Activated gamma-delta T cell (primary cell): Measurements from ENCODE around the gene PATE3.

Source experiments
- DNase-seq: peaks from one replicate; lab custom pipeline; 2025; lab: John Stamatoyannopoulos, UW
- total RNA-seq, 2 donors: gene quantifications; one replicate each; lab custom pipeline; 2026; lab: John Stamatoyannopoulos, UW

Gene PATE3
- total RNA-seq, result 0 reads per million in 2 donors

- no peak for DNase-seq
Measured at GRCh38 chr11:125787827-125788226, at the start of gene PATE3. PATE3 (plus strand) TSS chr11:125788127; CDS start chr11:125788152, 25 bp downstream.

DNA sequence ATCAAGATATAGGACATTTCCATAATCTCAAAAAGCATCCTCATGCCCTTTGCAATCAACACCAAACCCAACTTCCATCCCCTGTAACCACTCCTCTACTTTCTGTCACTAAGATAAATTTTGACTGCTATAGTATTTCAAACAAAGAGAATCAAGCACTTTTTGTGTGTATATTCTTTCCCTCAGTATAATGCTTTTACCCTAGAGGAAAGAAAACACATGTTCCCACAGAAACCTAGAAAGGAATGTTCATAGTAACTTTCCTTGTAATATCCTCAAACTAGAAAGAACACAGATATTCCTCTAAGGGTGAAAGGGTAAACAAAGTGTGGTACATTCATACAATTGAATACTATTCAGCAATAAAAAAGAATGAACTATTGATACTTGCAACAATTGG is 47.3 kb upstream of the PATE3 start:
- no peak for DNase-seq

DNA sequence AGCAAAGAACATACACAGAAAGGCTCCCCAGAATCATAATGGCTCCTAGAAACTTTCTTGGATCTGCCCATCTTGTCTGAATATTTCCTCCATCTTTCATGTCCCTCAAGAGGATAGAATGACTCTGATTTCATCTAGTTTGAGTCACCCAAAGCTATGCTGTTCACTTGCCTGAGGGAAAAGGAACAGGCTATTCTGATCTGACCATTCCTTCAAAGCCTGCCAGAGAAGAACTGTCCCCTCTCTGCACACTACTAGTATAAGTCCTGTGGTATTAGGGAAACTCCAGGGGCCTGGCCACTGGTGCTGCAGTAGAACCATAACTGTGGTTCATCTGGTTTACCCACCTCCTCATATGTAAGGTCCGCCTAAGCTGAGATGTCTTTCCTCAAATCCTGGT is 44.2 kb upstream of the PATE3 start:
- no peak for DNase-seq

DNA sequence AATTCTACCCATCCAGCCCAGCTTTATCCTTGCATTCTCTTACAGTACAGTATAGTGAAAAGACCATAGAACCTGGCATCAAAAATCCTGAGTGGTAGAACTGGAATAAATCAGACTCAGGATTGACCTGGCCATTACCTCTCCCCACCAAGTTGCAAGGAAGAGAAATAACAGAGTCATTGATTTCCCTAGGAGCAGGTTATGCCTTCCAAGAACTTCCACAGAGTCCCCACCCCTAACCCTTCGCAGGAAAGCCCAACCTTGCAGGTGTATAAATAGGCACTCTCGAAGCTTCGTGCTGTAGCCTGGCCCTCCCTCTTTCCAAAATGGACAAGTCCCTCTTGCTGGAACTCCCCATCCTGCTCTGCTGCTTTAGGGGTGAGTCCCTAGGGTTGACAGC is 41.9 kb upstream of the PATE3 start, which contains the start of gene PATE1:
Gene PATE1, plus strand, starts transcription at position 301 of the 400 bp plus-strand sequence. Its CDS starts 26 bp downstream, at position 327.
- DNase-seq, result no peak

- no peak for DNase-seq
Measured at GRCh38 chr11:125750629-125751028, 37.3 kb upstream of the PATE3 start.

GRCh38 chr11:125756050-125756449 is 31.9 kb upstream of the PATE3 start:
- no peak for DNase-seq

GRCh38 chr11:125762445-125762844 is 25.5 kb upstream of the PATE3 start:
- DNase-seq, result no peak

DNA sequence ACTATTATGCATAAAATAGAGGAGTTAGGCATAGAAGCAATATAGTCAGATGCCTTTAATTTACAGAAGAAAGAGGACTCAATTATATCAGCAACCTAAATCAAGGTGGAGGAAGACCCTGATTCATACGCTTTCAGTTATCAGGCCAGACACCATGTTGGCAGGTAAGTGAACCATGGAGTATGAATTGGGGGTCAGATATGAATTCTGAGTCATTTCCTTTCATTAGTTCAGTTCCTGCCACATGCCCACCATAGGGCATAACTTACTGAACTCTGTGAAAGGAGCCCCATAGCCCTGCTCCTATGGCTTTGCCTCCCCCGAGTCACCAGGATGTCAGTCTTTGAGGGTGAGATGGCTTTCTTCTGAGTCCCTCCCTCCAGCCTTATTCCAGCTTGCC is 24.4 kb upstream of the PATE3 start:
- no peak for DNase-seq

DNA sequence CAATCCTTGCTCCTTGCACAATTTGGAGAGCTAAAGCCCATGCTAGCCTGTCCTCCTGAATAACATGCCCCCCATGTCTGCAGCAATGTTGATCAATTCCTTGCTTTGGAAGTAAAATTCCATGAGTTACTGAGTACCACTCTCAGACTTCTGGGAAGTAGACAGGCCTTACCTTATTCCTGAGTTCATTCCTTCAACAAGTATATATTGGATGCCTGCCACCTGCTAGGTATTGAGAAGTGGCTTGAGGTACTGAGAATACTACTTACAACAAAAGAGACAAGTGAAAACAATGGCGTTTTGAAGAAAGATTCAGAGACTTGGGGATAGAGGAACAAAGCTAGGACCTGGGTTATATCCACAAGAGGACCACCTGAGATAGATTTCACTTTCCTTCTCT is 21.7 kb upstream of the PATE3 start:
- no peak for DNase-seq

DNA sequence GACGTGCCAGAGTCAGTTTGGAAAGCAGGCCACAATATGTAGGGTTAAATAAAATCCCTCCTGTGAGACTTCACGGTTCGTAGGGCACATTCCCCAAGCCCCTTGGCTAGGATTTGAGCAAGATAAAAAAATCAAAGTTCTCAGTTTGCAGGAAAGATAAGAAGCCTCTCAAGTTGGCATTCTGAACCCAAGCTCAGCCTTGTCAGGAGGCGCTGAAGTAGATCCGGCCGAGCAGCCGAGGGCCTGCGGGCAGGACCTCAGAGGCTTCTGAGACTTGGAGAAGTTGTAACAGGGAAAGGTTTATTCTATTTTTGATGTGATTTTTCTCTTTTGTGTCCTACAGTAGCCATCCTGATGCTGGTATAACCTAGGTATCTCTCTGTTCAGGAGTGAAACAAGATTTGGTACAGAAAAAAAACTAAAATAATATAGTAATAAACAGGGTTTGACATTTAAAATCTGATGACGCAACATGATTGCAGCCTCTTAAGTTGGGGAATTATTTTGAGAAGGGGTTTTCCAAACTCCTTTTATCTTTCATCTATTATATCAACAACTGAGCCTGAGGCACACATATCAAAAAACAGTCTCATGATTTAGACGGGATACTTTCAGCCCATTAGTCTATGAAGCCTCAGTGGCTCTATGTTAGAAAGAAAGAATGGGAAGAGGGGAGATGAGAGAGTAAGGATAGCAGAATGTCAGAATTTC is 19.4 kb upstream of the PATE3 start:
- no peak for DNase-seq

DNA sequence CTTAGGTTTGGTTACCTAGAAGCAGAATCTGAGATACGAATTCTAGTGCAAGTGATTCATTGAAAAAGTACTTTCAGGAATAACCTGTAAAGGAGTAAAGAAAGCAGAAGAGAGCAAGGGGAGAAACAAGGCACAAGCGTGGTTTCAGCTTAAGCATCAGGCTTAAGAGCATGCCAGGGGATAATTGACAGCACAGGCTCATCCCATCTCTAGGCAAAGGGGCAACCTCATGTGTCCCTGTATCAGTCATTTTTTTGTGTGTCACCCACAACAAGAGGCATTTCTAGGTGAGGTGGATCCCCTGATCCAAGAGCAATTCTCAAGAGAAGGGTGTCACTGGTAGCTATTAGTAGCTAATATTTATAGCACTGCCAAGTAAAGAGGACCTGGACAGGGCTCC is 17.3 kb upstream of the PATE3 start:
- DNase-seq, result no peak

GRCh38 chr11:125772834-125773505 is 15.0 kb upstream of the PATE3 start:
- DNase-seq, result no peak

- no peak for DNase-seq
Measured at GRCh38 chr11:125773516-125773915, 14.4 kb upstream of the PATE3 start.

DNA sequence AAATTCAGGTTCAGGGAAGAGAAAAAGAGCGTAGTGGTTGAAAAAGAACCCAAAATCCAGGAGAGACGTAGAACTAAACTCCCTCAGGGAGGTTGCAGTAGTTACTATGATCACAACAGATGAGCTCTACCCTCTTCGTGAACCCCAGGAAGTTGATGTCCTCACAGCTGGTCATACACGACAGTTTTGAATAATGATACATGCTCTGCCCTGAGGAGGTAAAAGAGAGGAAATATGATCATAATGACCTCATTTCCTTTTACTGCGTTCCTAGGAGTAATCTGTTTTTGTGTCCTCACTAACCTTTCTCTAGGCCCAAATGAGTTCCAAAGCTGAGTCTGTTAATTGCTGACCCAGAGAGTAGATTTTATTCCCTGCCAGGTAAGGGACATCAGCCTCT is 10.6 kb upstream of the PATE3 start:
- DNase-seq, result no peak

DNA sequence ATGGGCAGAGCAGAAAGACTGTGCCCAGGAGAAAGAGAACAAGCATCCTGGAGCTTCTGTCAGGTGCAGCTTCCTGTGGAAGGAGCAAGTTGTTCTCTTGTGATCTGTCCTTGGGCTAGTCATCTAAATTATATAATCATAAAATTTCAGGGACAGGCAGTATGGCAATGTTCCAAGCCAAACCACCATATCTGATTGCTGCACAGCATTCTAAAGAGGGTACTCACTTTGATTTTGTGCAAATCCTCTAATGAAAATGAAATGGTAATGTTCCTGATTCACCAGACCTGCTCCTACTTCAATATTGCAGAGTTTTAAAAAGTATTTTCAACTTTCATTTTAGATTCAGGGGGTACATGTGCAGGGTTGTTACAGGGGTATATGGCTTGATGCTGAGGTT is 9.2 kb upstream of the PATE3 start, which contains the start of gene PATE2:
Gene PATE2, minus strand, starts transcription at position 101 of the 400 bp plus-strand sequence. Its CDS starts 55 bp downstream, at position 46.
- no peak for DNase-seq

- DNase-seq, result no peak
Measured at GRCh38 chr11:125784678-125785077, 3.2 kb upstream of the PATE3 start.

- no peak for DNase-seq
Measured at GRCh38 chr11:125790825-125791224, 2.9 kb downstream of the PATE3 start.

DNA sequence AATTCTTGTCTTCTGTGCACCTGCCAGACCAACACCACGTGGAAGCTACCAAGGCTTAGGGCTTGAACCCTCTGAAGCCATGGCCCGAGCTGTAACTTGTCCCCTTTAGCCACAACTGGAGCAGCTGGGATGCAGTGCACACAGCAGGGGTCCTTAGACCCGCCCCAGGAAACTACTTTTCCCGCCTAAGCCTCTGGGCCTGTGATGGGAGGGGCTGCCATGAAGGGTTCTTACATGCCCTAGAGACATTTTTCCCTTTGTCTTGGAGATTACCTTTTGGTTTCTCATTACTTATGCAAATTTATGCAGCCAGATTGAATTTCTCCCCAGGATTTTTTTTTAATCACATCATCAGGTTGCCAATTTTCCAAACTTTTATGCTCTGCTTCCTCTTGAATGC is 9.7 kb downstream of the PATE3 start:
- DNase-seq, result no peak

GRCh38 chr11:125799808-125800207 is 11.9 kb downstream of the PATE3 start:
- DNase-seq, result no peak

DNA sequence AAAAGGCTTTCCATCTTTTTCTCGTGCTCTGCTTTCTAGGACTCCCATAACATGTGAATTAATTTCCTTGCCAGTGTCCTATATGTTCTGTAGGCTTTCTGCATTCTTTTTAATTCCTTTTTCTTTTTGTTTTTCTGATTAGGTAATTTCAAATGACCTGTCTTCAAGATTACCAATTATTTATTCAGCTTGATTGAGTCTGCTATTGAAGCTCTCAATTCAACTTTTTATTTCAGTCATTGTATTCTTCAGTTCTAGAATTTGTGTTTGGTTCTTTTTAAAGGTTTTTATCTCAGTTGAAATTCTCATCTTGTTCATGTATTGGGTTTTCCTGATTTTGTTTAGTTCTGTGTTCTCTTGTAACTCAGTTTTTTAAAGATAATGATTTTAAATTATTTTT is 14.5 kb downstream of the PATE3 start:
- no peak for DNase-seq

DNA sequence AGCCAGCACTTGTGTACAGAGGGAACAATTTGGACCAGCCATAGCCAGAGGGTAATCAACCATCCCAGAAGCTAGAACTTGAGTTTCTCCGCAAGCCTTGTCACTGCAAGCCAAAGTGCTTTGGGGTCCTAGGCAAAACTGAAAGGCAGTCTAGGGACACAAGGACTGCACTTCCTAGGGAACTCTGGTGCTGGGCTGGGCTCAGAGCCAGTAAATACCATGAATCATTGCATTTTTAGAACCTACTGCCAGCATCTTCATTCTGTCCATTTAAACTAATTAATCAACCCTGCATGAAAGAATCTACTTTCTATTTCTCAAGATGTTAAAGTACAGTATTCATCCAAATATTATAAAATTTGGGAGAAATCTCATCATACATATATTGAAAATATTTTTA is 20.0 kb downstream of the PATE3 start:
- no peak for DNase-seq

DNA sequence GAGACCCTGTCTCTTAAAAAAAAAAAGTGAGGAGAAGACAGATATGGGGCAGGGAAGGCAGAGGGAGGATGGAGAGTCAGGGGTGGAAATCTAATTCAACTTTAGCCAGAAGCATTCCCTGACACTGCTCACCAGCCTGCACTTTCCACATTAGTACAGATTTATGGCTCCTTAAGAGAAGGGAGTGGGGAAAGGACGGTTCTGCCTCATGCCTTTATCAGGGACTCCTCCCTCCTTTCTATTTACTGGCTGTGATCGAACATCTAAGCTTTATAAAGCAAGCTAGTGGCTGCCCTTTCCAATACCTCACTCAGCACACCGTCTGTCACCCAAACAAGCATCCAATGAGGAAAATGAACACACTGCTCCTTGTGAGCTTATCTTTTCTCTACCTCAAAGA is 45.1 kb downstream of the PATE3 start, which contains the start of gene PATE4:
Gene PATE4, plus strand, starts transcription at position 301 of the 400 bp plus-strand sequence. Its CDS starts 44 bp downstream, at position 345.
- DNase-seq, result no peak

DNA sequence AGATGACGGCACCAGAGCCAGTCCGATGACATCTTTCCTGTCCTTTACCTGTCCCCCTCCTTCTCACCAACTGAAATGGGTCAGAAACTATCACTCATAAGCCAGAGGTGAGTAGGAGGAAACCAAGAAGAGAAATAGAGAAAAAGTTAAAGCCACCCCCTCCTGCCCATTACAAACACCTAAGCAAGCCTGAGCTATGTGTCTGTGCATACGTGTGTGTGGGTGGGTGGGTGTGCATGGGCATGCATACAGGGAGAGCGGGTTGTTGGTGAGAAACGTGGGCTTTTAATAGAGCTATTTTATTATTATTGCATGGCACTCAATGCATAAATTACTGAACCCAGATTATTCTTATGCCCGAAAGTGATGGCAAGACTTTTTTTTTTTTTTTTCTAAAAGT is 47.8 kb downstream of the PATE3 start:
- no peak for DNase-seq
